ENCODE data around the gene ZFP69B. TPM values are rescaled to one million over a fixed set of nuclear protein-coding genes. Genes with fewer than 3 reads are reported as not detected.

The ZFP69B gene
- total and polyA plus RNA-seq, 2 of the 8 experiments (the other 6 are each of a cell fraction or from before 2014, with no cell fraction given) = 1.7 to 8.2 TPM

- TF ChIP-seq CHD7 (IDR thresholded peaks at IDR 0.05; ENCODE audit: insufficient replicate concordance, low read length) (no peak), RBBP5 (IDR thresholded peaks at IDR 0.05; ENCODE audit: borderline replicate concordance, low read depth, low read length) (no peak), CHD1 (IDR thresholded peaks at IDR 0.05; ENCODE audit: low read depth, low read length) (no peak), NANOG (IDR thresholded peaks at IDR 0.05; ENCODE audit: insufficient read depth, low read depth, low read length, poor library complexity, severe bottlenecking) (no peak)
Measured at GRCh38 chr1:40401473-40402201, 48.6 kb upstream of the ZFP69B start (continued).
